ENCODE data around the gene CDK6.

DNA sequence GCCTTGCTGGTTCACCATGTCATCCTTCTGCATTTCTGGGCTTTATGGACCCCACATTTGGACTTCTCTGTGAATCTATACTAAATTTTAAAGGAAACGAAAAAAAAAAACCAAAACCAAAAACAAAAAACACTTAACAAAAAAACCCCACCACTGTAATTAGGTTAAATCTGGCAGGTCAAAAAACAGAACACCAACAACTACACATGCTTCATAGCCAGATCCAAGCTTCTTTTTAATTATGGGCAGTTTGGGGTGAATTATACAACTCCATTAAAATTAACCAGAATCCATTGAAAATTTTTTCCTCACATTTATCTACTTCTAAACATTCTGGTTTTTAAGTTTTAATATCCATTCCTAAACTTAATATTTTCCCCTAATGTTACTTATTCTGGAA lies 58.4 kb downstream of the CDK6 start:
- TF ChIP-seq POLR2A (IDR thresholded peaks at IDR 0.05; ENCODE audit: low read depth, low read length) (no peak), POLR2AphosphoS5 (IDR thresholded peaks at IDR 0.05; ENCODE audit: low read depth, low read length) (no peak), TAF1 (IDR thresholded peaks at IDR 0.05; ENCODE audit: borderline replicate concordance, low read depth, low read length) (no peak)
